Measurements from ENCODE around the gene GMPR2. TPM values are rescaled to one million over a fixed set of nuclear protein-coding genes. Genes with fewer than 3 reads are reported as not detected.

Gene GMPR2
- polyA plus RNA-seq (2011; rRNA removed) (103 and 116 TPM in 2 replicates), polyA minus RNA-seq (2011; rRNA and poly(A)+ RNA removed) (36.9 and 74.7 TPM in 2 replicates)

- Histone ChIP-seq H3K36me3 (ENCODE audit: control insufficient read depth, insufficient read depth, low read length) (peaks cover 4% of the 10 kb centered on the region), H3K27me3 (ENCODE audit: control insufficient read depth, insufficient read depth, low read length) (no peaks in the 10 kb centered on the region), H3K4me3 (ENCODE audit: low read depth, low read length) (peak within 1 kb of the TSS; percentile 62)
- TF ChIP-seq CTCF (IDR thresholded peaks at IDR 0.05; ENCODE audit: insufficient read depth, low read depth, low read length): no peak
- CTCF ChIA-PET: interaction anchor here (0.8 to 1.6 kb wide), 4 partner anchors 9 to 64 kb away, joined by 3 to 15 read pairs (median 4); partner anchors contain the start of genes RABGGTA and TINF2
- POLR2A ChIA-PET: no interaction called here
- no peak for DNase-seq (ENCODE audit: low read depth)
Measured at GRCh38 chr14:24232645-24233537, at the start of gene GMPR2. TSS of gene GMPR2 (plus strand) at chr14:24232929. CDS start at chr14:24233254, 325 bp downstream.

- CTCF ChIA-PET: no interaction called here
- H3K4me3 ChIP-seq (ENCODE audit: low read depth, low read length): no peak overlapping the region
- POLR2A ChIA-PET: no interaction called here
- TF ChIP-seq CTCF (IDR thresholded peaks at IDR 0.05; ENCODE audit: insufficient read depth, low read depth, low read length): no peak
- H3K36me3 ChIP-seq (ENCODE audit: control insufficient read depth, insufficient read depth, low read length): peaks cover 55% of the 10 kb centered on the region
- no peaks in the 10 kb centered on the region for H3K27me3 ChIP-seq (ENCODE audit: control insufficient read depth, insufficient read depth, low read length)
- DNase-seq (ENCODE audit: low read depth): no peak
Measured at GRCh38 chr14:24183014-24183481, 49.7 kb upstream of the GMPR2 start.

- peaks cover 45% of the 10 kb centered on the region for H3K36me3 ChIP-seq (ENCODE audit: control insufficient read depth, insufficient read depth, low read length)
- no peaks in the 10 kb centered on the region for H3K27me3 ChIP-seq (ENCODE audit: control insufficient read depth, insufficient read depth, low read length)
- no peak for TF ChIP-seq CTCF (IDR thresholded peaks at IDR 0.05; ENCODE audit: insufficient read depth, low read depth, low read length)
- POLR2A ChIA-PET: no interaction called here
- DNase-seq (ENCODE audit: low read depth): no peak
- no peak overlapping the region for H3K4me3 ChIP-seq (ENCODE audit: low read depth, low read length)
- CTCF ChIA-PET: interaction anchor here (1.6 kb wide), 1 partner anchor 126 kb away, joined by 4 read pairs; no protein-coding TSS in a partner anchor
Measured at GRCh38 chr14:24184104-24184970, 48.4 kb upstream of the GMPR2 start.

GRCh38 chr14:24185026-24185425, 47.7 kb upstream of the GMPR2 start:
- CTCF ChIA-PET: interaction anchor here (1.2 to 1.6 kb wide), 3 partner anchors 24 to 127 kb away, joined by 3 to 4 read pairs (median 4); partner anchors contain the start of gene IRF9
- TF ChIP-seq CTCF (IDR thresholded peaks at IDR 0.05; ENCODE audit: insufficient read depth, low read depth, low read length): no peak
- Histone ChIP-seq H3K27me3 (ENCODE audit: control insufficient read depth, insufficient read depth, low read length) (no peaks in the 10 kb centered on the region), H3K36me3 (ENCODE audit: control insufficient read depth, insufficient read depth, low read length) (peaks cover 44% of the 10 kb centered on the region), H3K4me3 (ENCODE audit: low read depth, low read length) (no peak overlapping the region)
- POLR2A ChIA-PET: no interaction called here
- no peak for DNase-seq (ENCODE audit: low read depth)

All from BJ (cell line).